Measurements from ENCODE around the gene GEMIN7.

Gene GEMIN7

DNA sequence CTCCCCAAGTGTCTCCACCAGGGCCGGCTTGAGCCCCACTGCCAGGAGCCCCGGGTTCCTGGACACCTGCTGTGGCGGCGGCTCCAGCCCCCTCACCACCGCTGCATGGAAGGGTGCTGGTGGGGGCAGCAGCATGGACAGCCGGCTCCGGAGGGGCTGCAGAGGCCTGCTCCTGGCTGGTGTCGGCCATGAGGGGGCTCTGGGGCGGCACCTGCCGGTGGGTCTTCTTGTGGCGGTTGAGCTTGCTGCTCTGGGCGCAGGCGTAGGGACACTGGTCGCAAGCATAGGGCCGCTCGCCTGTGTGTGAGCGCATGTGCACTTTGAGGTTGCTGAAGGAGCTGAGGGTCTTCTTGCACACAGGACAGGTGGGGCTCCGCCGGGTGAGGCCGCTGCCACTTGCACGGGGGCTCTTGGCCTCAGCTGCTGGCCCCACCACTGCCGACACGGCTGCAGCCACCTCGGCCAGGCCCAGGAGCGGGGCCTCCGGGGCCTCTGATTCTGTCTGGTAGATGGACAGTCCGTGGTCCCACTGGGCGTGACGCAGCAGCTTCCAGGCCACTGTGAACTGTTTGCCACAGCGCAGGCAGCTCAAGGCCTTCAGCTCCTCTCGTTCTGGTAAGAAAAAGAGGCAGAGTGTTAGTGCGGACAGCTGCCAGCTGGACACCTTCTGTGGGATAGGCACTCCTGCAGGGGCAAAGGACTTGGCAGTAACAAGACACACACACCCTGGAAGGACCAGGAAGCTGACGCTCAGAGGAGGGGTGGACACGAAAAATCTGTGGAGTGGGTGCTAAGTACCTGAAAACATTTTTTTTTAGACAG lies 6.9 kb upstream of the GEMIN7 start:
- Histone ChIP-seq H3K27ac (no peak overlapping the region), H3K9ac (no peak overlapping the region), H3K36me3 (ENCODE audit: control insufficient read depth, insufficient read depth, low read length) (no peaks in the 10 kb centered on the region), H3K79me2 (no peaks in the 10 kb centered on the region), H2AFZ (no peak overlapping the region), H3K4me2 (ENCODE audit: low read length) (no peak overlapping the region), H3K27me3 (ENCODE audit: control insufficient read depth, insufficient read depth, low read length) (no peaks in the 10 kb centered on the region), H3K4me3 (ENCODE audit: low read depth, low read length) (no peak overlapping the region), H3K9me3 (ENCODE audit: control insufficient read depth, low read length) (no peaks in the 10 kb centered on the region), H3K4me1 (peaks cover 5% of the 10 kb centered on the region)
- TF ChIP-seq, protein P1, sequence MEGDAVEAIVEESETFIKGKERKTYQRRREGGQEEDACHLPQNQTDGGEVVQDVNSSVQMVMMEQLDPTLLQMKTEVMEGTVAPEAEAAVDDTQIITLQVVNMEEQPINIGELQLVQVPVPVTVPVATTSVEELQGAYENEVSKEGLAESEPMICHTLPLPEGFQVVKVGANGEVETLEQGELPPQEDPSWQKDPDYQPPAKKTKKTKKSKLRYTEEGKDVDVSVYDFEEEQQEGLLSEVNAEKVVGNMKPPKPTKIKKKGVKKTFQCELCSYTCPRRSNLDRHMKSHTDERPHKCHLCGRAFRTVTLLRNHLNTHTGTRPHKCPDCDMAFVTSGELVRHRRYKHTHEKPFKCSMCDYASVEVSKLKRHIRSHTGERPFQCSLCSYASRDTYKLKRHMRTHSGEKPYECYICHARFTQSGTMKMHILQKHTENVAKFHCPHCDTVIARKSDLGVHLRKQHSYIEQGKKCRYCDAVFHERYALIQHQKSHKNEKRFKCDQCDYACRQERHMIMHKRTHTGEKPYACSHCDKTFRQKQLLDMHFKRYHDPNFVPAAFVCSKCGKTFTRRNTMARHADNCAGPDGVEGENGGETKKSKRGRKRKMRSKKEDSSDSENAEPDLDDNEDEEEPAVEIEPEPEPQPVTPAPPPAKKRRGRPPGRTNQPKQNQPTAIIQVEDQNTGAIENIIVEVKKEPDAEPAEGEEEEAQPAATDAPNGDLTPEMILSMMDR (IDR thresholded peaks at IDR 0.05): no peak

DNA sequence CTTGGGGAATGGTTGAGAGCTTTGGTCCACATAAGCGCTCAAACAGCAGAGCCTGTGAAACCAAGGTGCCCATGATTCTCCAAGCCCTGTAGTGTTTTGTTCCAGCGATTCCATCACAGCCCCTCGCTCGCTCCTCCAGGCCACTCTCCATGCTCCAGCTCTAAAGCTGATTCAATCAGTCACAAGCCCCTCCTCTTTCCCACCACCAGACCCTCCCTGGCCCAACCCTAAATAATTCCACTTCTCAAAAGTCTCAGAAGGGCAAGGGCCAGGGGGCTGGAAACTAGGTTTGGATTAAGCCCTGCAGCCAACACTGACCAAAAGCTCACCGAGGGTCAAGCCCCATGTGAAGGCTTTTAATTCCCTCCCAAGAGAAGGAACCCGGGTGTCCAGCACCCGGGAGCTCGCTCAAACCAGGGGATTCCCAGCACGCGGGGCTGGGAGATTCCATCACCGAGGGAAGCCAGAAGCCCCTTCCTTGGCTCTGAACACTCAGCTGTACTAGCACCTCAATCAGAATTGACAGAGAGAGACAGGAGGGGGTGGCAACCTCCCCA lies 4.2 kb upstream of the GEMIN7 start:
- Histone ChIP-seq H3K27ac (no peak overlapping the region), H3K9ac (no peak overlapping the region), H3K4me2 (ENCODE audit: low read length) (no peak overlapping the region), H3K9me3 (ENCODE audit: control insufficient read depth, low read length) (no peaks in the 10 kb centered on the region), H3K4me1 (peaks cover 7% of the 10 kb centered on the region), H3K27me3 (ENCODE audit: control insufficient read depth, insufficient read depth, low read length) (no peaks in the 10 kb centered on the region), H3K79me2 (peaks cover 7% of the 10 kb centered on the region), H3K36me3 (ENCODE audit: control insufficient read depth, insufficient read depth, low read length) (no peaks in the 10 kb centered on the region), H3K4me3 (ENCODE audit: low read depth, low read length) (no peak overlapping the region), H2AFZ (no peak overlapping the region)
- TF ChIP-seq, protein P1 (IDR thresholded peaks at IDR 0.05): no peak

DNA sequence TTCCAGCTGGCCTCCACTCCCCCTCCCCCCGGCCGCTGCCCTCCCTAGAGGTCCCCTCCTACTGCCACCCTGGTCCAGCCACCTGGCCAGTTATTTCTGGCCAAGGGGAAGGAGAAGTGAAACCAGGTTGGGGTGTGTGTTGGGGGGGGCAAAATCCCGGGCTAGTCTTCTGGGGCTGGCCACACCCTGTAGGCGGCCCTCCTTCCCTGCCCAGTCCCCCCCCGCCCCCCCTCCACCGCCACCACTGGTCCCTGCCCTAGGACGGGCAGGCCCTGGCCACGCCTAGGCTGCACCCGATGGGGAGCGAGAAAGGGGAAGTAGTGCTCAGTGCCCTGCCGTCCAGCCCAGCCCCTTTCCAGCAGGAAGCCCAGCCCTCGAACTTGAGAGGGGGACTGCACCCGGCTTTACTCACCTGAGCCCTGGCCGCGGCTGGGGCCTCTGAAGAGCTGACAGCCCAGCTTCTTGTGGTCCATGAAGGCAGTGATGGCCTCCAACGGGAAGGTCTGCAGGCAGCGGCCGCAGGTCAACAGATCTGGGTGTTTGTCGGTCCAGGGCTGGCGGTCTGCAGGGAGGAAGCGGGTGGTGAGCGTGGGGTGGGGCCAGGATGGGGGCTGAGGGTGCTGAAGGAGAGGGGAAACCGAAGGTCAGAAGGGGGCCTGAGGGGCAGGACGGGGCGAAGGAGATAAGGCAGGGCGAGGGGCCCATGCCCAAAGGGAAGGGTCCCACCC lies 3.6 kb upstream of the GEMIN7 start:
- H3K27me3 ChIP-seq (ENCODE audit: control insufficient read depth, insufficient read depth, low read length): no peaks in the 10 kb centered on the region
- H3K36me3 ChIP-seq (ENCODE audit: control insufficient read depth, insufficient read depth, low read length): no peaks in the 10 kb centered on the region
- no peak overlapping the region for H3K27ac ChIP-seq
- H3K9me3 ChIP-seq (ENCODE audit: control insufficient read depth, low read length): no peaks in the 10 kb centered on the region
- TF ChIP-seq, protein P1 (IDR thresholded peaks at IDR 0.05): no peak
- H3K79me2 ChIP-seq: peaks cover 14% of the 10 kb centered on the region
- no peak overlapping the region for H3K9ac ChIP-seq
- H3K4me3 ChIP-seq (ENCODE audit: low read depth, low read length): peak overlapping the region; percentile 57
- H3K4me2 ChIP-seq (ENCODE audit: low read length): peak overlapping the region; percentile 88
- H3K4me1 ChIP-seq: peaks cover 13% of the 10 kb centered on the region
- H2AFZ ChIP-seq: peak overlapping the region; percentile 88

DNA sequence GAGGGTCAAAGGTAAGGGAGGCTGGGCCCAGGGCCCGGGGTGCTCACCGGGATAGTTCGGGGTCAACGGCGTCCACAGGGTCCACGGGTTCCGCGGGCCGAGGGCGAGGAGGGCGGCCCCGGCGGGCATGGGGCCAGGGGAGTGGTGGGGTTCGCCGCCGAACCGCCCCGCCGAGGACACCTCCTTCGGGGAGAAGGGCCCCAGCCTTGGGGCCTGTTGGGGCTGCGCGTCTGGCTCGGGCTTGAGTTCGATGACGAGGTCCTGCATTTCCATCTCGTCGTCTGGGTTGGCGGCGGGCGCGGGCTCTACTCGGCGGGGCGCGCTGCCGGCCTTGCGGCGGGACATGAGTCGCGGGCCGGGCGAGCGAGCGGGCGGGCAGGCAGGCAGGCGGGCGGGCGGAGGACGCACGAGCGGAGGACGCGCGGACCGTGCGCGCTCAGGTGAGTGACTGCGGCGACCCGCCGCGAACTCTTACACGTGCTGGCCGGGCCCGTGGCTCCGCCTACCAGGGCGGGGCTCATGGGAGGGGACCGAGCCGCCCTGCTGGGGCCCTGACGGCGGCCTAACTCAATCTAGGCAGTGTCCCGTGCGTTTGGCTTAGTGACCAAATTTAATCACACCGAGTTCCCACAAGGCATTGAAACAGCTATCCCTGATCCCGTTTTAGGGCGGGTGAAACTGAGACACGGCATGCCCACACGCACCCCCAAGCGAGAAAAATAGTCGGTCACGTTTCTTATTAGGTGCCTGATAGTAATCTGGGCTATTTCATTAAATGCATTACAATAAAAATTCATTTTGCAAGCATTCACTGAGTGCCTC lies 2.8 kb upstream of the GEMIN7 start, which contains the start of gene ZNF296:
Gene ZNF296 (minus strand): TSS at position 450 of the 822 bp plus-strand sequence. CDS start 105 bp downstream, at position 345.
- H2AFZ ChIP-seq: peak within 1 kb of the TSS; percentile 88
- TF ChIP-seq, protein P1 (IDR thresholded peaks at IDR 0.05): no peak
- H3K27me3 ChIP-seq (ENCODE audit: control insufficient read depth, insufficient read depth, low read length): no peaks in the 10 kb centered on the region
- peak within 1 kb of the TSS; percentile 57 for H3K4me3 ChIP-seq (ENCODE audit: low read depth, low read length)
- peak within 1 kb of the TSS; percentile 47 for H3K27ac ChIP-seq
- H3K9ac ChIP-seq: no peak within 1 kb of the TSS
- H3K9me3 ChIP-seq (ENCODE audit: control insufficient read depth, low read length): no peaks in the 10 kb centered on the region
- H3K36me3 ChIP-seq (ENCODE audit: control insufficient read depth, insufficient read depth, low read length): no peaks in the 10 kb centered on the region
- H3K4me2 ChIP-seq (ENCODE audit: low read length): peak within 1 kb of the TSS; percentile 88
- peaks cover 14% of the 10 kb centered on the region for H3K79me2 ChIP-seq
- H3K4me1 ChIP-seq: peaks cover 13% of the 10 kb centered on the region

Measured in parathyroid adenoma (tissue), 2 donors.